HG03025 (cell line): Measurements from ENCODE around the gene COLEC12.

Experiments
- ATAC-seq: cut with Tn5 transposase; IDR thresholded peaks from one replicate; pipeline ENCODE4 v1.9.1; 2021; ENCODE audit warnings: mild to moderate bottlenecking, moderate library complexity; ENCODE audit not compliant: unreplicated experiment, low FRiP score

COLEC12 gene

DNA sequence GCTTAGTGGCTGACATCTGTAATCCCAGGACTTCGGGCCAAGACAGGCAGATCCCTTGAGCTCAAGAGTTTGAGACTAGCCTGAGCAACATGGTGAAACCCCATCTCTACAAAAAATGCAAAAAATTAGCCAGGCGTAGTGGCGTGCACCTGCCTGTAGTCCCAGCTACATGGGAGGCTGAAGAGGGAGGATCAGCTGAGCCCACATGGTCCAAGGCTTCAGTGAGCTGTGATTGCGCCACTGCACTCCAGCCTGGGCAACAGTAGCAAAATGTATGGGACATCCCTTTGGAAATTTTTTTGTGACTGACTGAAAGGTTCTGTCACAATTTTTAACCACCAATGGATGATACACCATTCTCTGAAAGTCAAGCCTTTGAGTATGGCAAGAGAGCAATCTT, 6.3 kb upstream of the COLEC12 start:
- ATAC-seq, result no peak

DNA sequence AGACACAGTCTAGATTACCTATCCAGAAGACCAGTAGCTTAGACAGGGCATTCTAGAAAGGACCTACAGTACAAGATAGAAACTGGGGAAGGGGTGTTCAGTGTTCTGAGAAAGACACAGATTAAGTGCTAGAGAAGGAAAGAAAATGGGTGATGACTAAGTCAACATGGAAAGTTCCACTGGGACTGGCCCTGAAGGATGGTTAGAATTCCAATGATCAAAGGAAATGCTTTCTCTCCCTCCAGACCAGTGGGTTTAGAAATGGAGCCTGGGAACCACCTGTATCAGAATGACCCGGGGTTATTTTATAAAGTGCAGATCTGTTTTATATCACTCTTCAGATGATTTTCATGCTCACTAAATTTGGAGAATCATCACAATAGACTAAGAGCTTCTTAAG, 5.8 kb upstream of the COLEC12 start:
- ATAC-seq, result no peak

DNA sequence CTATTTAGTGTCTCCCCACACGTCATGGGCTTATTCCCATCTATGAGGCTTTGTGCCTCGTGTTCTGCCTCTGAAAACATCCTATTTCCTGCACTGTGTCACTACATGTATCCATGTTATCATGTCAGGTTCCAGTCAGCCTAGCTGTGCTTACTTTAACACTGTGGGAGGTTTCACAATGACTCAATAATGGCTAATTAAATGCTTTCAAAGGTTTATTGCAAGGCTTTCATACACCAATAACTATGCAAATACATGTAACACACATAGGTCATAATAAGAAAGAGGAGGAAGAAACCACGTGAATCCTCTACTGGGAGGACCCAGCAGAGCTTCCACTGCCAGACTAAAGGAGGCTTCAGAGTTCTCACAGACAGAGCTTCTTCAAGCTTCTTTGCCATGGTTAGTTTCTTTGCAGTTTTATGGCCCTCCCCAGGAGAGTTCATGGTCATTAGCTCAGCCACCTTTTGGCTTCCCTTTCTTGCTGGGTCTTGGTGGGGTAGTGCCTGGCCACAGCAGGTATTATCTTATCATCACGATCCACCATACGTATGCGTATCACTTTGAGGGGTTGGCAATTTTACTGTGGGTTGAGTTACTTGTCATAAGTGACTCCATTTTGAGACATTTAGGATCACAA, 5.1 kb upstream of the COLEC12 start:
- ATAC-seq, result peak; percentile 79

DNA sequence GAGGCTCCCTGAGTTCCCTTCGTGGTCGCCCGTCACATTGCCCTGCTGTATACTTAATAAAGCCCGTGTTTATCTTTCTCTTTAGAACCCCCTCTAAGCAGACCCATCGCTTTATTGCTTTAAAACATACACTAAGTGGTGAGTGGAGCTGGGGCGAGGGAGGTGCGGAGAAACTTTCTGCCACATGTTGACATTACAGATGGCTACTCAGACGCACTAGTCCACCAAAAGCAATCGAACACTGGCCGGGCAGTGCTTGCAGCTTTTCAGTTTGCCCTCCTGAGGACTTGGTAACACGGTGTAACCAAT, 859 bp upstream of the COLEC12 start:
- no peak for ATAC-seq

DNA sequence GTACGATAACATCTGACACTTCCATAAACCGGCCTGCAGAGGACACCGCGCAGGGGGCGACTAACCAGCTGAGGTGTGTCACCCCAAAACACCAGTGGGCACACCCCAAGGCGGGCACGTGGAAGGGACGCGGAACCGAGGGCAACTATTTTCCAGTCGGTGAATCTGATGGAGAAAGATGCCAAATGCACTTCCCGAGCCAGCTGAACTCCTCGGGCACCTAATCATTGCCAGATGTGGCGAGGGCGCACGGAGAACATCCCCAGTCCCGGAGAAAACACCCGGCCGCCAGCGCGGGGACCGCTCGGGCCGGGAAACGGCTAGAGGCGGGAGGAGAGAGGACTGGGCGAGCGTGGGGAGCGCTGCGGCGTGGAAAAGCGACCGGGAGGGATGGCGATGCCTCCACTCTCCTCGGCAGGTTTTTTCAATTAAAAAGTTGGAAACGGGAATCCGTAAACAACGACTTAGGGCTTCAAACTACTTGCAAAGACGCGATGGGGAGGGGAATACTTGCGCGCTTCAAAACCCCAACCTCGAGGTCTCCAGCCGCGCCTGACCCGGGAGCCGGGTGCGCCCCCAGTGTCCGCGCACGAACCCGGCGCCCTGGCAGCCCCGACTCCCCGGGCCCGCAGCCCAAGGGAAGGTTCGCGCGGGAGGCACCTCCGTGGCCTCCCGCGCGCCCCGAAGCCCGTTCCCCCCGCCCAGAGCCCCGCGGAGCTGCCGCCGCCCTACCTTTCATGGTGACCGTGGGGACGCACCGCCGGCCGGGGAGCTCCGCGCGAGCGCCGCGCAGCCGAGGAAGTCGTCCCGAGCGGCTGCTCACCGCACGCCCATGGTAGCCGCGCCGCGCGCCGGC, 497 bp downstream of the COLEC12 start:
- ATAC-seq, result no peak

DNA sequence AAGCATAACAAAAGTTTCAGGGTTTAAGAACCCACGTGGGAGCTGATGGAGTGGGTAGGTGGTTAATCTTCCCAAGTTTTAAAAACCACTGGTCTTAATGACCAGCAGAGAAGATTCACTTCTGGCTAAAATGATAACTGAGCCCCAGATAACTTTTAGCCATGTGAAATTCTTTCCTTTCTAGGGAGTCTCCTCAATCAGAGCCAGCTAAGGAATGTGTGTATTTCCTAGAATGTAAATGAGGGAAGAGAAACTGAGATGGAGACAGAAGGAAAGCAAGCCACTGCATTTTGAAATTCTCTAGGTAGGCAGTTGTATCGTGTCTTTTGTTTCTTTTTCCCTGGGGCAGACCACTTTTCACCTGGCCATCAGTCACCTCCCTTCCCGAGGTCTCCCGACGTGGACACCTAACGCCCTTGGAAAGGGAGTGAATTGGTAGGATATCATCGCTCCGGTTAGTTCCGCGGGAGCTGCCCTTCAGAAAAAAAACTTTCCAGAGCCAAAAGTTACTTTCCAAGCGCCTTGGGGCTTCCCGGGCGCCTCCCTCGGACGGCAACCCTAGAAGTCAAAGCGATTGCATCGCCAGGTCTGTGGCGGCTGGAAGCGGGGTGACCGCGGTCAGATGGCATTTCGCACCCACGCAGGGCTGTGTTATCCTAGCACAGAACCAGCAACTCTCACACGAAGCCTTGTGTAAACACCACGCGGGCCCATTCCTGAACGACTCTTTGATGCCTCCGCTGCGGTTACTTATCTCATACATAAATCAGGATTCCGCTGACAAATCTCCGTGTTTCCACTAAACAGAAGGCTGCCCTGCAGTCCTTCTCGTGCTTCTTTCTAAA, 1.3 kb downstream of the COLEC12 start:
- ATAC-seq, result no peak

DNA sequence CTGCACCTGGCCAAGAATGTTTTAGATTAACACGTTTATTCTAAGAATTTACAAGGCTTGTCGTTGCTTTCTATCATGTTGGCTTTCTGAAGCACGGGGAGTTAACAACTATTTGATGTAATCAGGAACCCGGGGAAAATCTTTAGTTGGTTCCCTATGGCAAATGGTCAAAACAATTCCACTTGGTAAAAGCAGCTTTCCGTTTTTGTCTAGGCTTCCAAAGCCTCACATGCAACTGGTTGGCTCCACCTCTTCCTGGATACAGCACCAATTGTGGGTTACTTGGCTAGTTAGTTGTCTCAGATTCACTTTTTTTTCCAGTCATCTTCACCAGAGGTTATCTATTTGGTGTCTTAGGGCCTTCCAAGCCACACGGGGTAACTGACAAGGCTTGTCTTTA, 2.8 kb downstream of the COLEC12 start:
- ATAC-seq, result no peak

DNA sequence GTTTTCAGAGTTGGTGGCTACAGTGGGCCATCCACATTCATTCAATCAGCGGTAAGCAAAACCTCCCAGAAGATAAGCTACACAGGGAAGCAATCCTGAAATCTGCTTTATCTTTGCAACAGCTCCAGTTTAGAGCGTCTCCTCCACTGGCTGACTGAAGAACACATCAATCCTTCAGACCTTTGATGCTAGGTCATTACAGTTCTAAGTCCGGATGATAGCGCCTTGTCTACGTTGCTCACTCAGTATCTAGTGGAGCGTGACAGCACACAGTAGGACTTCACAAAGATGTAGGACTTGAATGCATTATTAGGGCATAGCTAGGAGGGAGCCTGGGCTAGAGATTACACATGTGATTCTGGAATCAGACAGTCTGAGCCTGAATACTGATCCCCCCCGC, 5.0 kb downstream of the COLEC12 start:
- ATAC-seq, result no peak

DNA sequence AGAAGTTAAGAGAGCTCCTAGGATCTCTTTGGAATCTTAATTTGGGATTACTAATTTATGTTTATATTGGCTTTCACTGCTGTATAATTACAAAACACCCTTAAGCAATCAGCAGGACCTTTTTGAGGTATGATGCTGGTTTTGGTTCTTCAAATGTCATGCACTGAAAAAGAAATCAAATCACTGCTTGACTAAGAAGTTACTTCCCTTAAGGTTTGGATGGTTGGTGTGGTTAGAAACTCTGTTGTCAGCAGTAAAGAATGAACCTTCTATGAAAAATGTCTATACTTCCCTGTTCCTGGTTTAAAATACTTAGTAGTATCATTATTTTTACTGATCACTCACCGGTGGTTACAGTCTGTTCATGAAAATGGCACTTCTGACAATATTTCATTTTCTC, 5.5 kb downstream of the COLEC12 start:
- ATAC-seq, result peak; percentile 51

DNA sequence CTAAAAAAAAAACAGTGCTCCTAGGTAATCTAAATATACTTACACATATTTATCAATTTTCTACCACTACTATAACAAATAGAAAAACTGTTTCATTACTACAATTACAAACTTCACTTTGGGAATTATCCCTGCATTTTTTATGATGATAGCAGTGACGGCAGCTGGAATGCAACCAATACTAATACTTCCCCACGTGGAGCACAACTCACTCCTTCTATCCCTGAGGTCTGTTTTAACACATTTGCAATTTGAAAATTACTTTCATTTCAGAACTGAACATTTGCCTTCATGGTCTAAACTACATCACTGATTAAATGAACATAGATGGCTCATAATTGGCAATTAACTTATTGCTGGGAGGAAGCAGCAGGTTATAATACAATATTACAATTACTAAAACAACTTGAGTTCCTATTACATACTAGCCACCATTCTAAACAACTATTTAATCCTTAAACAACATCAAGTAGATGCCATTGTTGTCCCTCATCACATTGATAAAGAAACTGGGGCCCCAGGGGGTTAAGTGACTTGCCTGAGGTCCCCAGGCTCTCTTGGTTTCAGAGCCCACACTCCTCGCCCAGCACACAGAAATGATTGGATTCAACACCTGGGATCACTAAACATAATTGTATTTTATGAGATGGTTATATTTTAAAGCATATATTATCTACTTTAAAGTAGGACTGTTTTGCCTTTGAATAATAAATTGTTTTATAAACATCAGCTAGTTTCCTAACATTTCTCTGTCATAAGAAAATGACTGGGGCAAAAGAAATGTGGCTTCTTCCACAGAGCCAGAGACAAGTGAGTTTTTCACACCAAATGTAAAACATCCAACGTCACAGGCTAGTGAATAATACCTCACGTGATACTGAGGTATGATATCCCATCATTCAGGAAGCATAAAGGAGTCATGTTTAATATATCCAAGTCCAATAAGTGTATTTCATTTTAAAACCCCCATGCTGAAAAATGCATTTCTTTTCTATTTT, 6.2 kb downstream of the COLEC12 start:
- no peak for ATAC-seq

DNA sequence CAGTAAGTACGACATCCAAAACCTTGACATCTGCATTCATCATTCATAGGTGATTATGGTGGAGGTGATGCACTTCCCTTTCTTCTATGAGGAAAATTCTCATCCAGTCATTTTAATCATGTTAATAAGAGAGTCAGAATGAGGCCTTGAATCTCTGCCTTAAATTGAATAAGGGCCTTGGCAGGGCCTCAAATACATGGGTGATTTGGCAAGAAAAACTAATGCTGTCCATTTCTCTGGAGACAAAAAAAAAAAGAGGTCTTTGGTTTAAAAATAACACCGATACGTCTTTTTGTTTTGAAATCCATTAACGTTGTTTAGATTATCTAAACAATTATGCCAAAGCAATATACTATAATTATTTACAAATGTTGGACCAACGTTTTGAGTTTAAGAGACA, 8.1 kb downstream of the COLEC12 start:
- ATAC-seq, result no peak

DNA sequence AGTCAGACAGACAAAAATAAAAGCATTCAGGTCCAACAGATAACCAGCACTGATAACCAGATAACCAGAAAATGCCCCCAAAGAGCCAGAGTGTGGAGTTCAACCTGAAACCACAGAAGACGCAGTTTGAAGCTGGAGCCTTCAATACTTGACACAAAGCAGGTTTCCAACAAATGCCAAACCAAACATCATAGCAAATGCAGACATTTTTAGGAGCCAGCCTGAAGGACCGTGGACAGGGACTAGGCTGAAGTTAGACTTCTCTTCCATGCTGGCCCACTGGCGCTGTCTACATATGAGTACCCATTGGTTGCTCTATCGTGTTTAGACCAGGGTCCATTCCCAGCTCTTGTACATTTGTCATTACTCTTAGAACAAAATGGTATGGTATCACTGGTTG, 9.9 kb downstream of the COLEC12 start:
- no peak for ATAC-seq

DNA sequence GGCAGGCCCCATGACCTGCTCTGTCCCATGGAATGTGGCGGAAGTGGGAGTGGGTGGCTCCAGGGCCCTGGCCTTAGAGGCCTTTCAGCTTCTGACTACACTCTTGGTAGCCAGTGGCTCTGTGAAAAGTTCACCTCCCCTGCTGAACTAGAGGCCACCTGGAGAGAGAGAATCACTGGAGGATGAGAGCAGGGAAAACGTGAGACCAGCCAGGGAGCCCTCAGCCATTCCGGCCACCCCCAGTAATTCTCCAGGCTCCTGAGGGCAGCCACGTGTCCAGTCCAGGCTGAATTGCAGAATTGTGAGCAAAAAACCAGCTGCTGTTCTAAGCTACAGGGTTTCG, 10.5 kb downstream of the COLEC12 start:
- no peak for ATAC-seq

DNA sequence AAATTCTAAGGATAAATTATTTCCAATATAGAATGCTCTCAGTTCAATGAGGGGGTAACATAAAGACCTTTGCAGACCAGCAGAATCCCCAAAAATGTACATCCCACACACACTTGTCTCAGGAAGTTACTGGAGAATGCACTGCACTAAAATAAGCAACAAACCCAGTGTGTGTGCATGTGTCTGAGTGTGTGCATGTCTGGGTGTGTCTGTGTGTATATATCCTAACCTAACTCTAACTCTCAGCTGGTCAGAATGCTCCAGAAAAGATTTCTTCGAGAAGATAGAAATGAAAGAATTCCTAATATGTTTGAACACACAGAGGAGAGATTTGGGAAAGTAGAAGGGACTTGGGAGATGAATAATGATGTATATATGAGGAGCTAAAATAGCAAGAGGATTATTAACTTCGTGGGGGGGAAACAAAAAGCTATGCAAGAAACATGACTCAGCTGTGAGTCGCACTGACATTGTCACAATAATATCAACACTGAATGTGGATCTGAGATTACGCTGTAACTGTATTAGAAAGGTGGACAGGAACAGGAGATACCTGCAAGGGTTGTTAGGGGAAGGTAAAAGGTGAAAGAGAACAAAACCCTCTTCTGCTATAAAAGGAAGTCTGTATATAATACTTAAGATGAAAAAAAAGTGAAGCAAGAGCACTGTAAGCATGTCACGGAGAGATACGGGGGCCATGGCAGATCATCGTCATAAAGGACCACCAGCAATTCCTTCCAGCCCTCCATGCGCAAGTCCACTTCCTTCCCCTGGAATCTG, 11.1 kb downstream of the COLEC12 start:
- ATAC-seq, result no peak

DNA sequence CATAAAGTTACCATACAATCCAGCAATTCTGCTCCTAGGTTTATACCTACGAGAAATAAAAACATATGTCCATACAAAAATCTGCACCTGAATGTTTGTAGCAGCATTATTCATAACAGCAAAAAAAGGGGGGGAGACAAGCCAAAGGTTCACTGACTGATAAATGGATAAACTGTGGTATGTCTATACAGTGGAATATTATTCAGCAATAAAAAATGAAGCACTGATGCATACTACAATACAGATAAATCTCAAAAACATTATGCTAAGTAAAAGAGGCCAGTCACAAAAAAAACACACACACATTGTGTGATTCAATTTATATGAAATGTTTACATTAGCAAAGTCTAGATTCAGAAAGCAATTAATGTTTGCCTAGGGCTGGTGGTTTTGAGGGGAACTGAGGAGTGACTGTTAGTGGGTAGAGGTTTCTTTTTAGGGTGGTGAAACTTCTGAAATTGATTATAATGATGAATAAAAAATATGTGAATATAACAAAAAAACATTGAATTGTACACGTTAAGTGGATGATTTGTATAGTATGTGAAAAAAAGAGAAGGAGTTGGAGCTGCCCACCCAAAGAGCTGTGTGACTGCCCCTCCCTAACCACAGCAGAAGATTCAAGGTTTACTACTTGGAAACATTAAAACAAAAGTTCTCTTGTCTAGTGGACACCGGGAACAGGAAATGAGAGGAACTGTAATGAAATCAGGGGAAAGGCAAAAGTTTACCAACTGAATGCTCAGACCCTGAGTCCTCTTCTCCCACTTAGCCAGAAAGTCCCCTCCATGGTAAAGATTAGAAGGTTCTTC, 13.4 kb downstream of the COLEC12 start:
- no peak for ATAC-seq

DNA sequence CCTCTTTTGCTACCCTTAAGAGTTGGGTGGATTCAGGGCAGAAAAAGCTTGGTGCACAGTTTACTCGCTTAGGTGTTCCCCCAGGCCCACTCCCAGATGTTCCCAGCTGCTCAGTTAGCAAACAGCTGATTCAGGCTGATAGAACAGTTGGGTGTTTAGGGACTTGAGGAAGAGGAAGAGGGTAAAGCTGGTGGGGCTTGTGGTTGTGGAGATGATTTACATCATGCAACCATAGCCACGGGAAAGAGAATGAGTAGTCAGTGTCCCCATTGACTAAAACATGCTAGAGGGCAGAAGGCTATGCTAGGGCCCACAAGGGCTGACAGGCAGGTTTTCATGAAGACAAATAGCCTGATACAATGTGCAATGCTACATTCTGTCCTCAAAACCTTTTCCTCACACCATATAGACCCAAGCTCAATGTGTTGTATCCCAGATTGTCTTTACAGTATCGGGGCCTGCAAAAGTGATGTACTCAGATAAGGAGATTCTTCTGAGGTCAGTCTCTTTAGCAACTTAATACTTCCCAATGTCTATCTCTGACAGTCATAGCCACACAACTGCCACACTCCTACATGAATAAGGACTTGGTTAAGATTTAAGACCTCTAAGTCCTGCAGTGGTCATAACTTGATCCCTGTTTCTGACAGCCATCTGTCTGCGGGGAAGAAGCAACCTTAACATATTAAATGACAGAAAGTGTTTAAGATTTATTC, 15.6 kb downstream of the COLEC12 start:
- ATAC-seq, result no peak

DNA sequence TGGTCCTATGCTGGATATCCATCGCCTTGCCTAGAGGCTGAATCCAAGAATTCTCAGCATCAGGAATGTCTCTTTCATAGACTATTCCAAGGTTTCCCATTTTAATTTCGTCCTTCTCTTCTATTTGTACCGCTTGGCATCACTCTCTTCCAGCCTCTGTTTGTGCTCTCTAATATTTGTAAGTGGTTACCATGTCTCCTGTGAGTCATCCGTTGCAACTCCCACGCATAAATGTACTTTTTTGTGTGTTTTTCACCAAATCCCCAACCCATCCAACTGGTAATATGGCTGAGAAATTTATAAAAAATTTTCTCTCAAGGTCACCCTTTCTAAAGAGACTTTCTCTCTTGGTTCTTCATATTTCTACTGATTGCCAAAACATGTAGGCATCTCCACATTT, 21.8 kb downstream of the COLEC12 start:
- no peak for ATAC-seq

DNA sequence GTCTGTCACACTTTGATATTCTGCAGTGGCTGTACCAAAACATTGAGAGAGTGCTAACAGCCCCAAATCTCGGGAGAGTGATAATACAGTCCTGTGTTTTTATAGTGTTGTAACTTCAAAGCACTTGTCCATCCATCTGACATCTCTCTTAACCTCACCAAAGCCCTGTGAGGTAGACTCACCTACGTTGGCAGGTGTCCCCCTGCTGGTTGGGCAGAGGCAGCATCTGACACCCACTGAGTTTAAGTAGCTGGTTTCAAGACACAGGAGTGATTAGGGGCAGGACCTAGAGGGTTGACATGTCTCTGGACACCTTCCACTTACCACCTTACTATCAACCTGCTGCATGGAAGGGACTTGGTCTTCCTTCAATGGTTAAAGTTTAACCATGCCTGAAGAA, 22.9 kb downstream of the COLEC12 start:
- no peak for ATAC-seq
